Gastrocnemius medialis (tissue), 4 donors: ENCODE results near the gene NR1D2.

Source experiments
- POLR2A ChIP-seq, 2 donors: fragments of 450-650 bp; IDR thresholded peaks; one replicate each; pipeline ENCODE4 v1.6.1; 2017; ENCODE audit warnings: antibody characterized with exemption in 2 of 2, mild to moderate bottlenecking in 2 of 2, moderate library complexity in 2 of 2
- TF ChIP-seq, protein P1 (sequence below), 5 experiments: fragments of 450-650 bp in 3 of 5; fragments of 200-600 bp in 2 of 5; sonication (generic) in 2 of 5; IDR thresholded peaks in 4 of 5; conservative IDR thresholded peaks in 1 of 5; 1 replicate in 4 of 5; 2 replicates in 1 of 5; pipeline ENCODE4 v1.5.1; 2016 to 2019; ENCODE audit warnings: antibody characterized with exemption in 5 of 5, mild to moderate bottlenecking in 3 of 5, moderate library complexity in 3 of 5

DNA sequence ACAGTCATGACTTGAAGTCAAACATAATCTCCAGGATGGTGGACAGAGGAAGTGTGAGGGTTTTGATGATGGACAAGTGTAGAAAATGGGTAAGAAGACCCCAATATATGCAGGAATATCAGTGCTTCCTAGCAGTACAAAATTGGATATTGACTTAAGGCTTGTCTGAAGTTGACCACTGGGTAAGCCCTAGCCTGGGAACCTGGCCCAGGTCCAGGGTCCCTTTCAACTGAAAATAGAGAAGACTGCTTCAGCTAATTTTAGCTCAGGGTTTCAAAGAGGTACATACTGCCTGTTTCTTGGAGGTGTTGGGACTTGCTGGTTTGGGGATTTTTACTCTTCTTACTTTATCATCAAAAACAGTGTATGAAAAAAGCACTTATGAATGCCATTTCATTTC is 4.7 kb downstream of the NR1D2 start:
- no peak for TF ChIP-seq POLR2A (IDR thresholded peaks at IDR 0.05)
- TF ChIP-seq, protein P1, sequence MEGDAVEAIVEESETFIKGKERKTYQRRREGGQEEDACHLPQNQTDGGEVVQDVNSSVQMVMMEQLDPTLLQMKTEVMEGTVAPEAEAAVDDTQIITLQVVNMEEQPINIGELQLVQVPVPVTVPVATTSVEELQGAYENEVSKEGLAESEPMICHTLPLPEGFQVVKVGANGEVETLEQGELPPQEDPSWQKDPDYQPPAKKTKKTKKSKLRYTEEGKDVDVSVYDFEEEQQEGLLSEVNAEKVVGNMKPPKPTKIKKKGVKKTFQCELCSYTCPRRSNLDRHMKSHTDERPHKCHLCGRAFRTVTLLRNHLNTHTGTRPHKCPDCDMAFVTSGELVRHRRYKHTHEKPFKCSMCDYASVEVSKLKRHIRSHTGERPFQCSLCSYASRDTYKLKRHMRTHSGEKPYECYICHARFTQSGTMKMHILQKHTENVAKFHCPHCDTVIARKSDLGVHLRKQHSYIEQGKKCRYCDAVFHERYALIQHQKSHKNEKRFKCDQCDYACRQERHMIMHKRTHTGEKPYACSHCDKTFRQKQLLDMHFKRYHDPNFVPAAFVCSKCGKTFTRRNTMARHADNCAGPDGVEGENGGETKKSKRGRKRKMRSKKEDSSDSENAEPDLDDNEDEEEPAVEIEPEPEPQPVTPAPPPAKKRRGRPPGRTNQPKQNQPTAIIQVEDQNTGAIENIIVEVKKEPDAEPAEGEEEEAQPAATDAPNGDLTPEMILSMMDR (IDR thresholded peaks at IDR 0.05 in 4 of 5, conservative IDR thresholded peaks at IDR 0.05 in 1 of 5): no peak
